GM21526 (cell line): ENCODE measurements around the gene SYP.

Experiments
- ATAC-seq: cut with Tn5 transposase; IDR thresholded peaks from one replicate; pipeline ENCODE4 v1.9.1; 2021; ENCODE audit warnings: moderate library complexity; ENCODE audit not compliant: unreplicated experiment, low FRiP score

Gene SYP

DNA sequence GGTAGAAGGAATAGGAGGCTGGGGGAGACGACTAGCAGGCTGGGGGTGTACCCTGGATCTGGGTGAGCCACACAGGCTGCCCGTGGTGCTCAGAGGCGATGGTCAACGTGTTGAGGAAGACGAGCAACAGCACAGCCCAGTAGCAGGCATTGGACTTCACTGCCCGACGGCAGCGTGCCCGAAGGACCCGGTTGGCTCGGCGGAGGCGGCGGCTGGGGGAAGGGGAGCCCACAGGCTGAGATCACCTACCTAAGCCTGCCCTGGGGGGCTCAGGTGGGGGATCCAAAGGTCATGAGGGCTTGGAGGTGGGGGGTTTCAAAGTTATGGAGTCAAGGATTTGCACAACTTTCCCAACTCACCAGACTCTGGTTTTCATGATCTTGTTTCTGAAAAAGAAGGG is 25.9 kb upstream of the SYP start:
- ATAC-seq: no peak

DNA sequence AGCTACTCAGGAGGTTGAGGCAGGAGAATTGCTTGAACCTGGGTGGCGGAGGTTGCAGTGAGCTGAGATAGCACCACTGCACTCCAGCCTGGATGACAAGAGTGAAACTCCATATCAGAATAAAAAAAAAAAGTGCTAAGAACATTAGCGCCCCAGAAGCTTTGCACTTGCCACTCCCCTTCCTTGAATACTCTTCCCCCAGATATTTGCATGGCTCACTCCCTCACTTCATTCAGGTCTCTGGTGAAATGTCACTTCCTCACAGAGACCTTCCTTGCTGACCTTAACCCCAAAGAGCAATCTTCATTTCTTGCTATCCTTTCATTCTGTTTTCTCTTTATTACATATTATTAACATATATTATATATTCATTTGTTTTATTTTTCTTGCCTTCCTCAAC is 21.9 kb upstream of the SYP start:
- no peak for ATAC-seq

DNA sequence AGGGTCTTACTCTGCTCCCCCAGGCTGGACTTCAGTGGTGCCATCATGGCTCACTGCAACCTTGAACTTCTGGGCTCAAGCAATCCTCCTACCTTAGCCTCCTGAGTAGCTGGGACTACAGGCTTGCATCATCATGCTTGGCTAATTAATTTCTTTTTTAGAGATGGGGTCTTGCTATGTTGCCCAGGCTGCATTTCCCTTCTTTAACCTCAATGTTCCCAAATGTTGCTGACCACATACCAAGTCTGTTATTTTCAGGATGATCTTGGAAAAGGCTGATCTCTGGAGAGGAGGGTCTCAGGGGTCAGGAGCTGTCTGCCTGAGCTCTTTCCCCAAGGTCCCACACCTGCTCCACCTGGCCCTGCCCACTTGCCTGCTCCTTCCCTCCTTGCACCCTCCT is 20.1 kb upstream of the SYP start:
- ATAC-seq: no peak

DNA sequence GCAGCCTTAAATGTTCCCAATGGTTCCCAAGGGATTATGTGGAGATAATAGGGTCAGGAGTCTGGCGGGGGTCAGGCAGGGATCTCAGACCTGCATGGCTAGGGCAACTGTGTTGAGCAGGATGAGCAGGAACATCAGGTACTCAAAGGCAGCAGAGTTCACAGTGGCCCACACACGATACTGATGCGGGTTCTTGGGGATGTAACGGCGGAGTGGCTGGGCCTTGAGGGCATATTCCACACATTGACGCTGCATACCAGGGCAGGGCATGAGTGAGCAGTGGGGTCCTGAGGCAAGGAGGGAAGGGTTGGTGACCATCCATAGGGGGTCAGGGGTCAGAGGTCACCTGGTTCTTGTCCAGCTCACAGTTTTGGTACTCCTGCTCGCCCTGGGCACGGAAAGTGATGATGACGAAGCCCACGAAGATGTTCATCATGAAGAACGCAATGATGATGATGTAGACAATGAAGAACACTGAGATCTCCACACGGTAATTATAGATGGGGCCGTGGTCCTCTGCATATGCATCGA is 15.1 kb upstream of the SYP start:
- no peak for ATAC-seq

DNA sequence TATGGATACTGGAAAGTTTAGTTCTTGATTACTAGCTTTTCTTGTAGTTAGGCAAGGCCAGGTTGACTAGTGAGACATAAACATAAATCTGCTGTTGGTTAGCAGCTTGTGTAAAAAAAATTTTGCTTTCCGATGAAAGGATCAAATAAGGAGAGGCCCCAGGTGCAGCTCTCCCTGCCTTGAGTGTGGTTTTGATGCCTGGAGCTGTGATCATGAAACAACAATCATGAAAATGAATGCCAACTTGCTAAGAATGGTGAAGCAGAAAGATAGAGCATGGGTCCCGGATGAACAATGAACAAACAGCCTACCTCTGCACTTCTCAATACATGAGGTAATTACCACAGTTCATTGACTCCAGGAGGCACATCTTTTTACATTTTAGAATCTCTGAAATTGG is 14.4 kb upstream of the SYP start:
- no peak for ATAC-seq

DNA sequence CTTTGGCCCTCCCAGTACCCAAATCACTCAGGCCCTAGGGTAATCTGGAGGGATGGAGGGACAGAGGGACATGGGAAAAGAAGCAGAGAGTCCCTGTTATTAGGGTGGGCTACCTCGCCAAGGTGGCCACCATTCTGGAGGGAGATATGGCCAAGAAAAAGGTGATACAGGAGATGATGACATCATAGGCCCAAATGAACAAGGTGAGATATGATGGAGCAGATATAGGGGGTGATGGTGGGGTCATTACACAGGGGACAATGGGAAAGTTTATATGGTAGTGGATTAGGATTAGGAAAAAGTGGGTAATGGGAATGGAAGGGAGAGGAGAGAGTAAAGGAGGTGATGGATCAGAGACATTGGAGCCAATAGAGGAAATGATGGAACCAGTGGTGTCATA is 12.9 kb upstream of the SYP start:
- ATAC-seq: no peak

DNA sequence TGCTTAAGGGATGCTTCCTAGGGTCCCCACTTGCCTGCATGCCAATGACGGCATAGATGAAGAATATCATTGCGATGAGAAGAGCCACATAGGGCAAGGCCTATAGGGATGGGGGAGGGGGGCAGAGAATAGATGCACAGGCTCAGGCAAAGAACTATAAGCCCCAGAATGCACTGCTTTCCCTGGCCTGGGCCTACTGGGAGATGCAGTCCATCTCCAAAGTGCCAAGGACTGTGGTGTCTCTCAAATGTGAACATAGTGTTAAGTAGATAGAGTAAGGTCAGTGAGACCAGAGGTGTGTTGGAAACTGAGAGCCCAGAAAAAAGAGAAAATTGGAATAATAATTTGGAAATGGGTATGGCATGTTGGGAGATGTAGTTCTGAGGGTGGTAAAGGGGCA is 12.2 kb upstream of the SYP start:
- ATAC-seq: no peak

DNA sequence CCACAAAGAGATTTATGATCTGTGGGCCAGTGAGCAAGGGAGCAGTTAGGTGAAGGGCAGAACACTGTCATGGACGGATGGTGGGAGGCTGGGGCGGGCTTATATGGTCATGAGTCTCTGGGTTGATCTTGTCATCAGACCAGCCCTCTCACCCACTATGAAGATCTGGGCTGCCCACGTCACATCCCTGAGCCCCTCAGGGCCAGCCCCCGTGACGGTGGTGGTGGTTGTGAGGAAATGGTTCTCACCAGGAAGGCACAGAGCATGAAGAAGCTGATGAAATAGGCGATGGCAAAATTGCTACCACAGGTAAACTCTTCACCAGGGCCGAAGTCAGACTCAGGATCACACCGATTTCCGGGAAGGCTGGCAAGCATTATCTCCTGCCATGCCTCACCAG is 11.1 kb upstream of the SYP start:
- no peak for ATAC-seq

DNA sequence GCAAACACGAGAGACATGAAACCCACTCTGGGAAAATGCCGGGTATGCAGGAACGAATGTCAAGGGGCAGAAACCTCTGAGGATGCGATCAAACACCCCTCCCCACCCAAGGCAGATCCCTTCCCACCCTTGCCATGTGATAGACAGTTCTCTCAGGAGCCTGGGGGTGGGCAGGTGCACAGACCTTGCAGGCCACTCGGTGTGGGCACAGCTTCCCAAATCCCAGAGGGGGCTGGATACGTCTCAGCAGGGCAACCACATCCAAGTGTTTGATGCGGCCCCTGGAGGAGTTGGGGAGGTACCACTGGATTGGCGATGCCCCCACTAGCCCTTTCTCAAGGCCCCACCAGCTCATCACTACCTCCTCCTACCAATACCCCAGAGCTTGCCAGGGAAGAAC is 10.4 kb upstream of the SYP start:
- ATAC-seq: no peak

DNA sequence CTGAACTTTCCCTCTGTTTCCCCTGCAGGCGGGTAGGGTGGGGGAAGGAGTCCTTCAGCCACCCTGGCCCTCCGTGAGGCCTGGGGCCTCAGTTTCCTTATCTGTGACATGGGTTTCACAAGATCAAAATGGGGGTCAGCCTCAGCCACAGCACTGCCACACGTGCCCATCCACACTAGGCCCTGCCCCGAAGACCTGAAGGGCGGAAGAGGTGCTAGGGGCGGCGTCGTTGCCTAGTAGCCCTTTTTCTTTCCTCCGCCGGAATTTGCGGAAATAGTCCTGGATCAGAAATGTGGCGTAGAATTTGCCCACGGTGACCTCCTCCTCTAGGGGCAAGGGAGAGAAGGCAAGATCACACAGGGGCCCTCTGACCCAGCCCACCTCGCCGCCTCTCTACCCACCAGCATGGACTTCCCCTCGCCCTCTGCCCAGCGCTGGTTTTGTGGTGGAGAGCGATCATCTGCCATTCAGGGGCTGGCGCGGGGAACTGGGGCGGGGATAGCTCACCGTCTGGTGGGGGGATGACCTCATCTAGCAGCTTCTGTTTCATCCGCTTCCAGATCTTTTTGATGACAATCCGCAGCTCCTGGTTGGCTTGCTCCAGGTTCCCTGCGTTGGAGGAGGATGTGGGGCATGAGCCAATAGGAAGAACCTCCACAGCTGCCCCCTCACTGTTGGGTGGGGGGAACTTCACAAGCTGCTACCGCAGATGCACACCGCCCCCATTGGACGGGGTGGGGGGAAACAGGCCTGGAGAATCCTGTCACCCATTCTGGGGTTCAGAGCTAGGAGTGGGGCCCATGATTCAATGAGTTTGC is 9.7 kb upstream of the SYP start:
- ATAC-seq: no peak

DNA sequence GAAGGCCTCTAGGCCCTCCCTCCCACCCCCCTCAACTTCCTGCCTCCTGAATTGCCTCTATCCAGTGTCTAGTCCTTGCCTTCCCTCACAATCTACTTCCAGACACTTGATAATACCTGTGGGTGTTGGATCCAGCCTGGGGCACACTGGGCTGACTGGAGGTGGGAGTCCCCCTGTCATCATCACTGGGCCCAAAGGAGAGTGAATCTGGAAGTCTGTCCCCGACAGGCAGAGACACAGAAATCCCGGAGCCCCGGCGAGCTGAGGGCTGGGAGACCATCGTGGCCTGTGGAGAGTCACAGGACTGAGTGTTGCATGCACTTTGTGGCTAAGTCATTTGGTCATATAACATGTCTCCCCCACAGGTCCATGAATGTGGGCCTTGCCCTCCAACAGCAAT is 8.4 kb upstream of the SYP start:
- no peak for ATAC-seq

DNA sequence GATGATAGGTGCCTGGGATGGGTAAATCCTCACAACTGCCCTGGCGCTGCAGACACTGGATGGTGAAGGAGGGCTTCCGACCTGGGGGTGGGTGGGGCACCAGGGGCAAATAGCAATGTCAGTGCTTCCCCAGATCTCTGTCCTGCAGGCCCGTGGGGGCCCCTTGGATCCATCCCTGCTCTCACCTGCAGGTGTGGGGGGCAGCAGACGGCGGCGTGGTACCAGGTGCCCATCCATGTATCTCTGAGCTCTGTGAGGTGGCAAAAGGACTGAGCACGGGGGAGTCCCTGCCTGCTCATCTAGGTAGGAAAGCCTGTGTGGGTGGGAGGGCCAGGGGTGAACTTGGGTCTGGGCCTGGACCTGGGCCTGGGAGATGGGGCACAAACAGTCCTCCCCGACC is 6.5 kb upstream of the SYP start:
- no peak for ATAC-seq

DNA sequence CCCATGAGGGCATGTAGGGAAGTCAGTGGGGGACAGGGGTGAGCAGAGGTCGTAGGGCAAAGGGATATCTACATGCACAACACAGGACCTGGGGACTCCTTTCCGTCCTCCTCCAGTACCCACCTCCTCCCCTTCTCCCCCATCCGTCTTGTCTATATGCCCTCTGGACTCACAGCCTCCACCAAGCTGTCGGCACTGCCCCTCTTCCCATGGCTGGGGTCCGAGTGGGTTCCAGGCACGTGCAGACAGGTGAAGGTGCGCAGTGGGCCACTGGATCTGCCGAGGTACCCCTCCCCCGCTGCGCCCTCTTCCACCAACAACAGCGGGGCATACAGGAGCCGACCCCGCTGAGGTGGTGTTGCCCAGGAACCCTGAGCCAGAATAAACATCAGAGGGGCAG is 5.5 kb upstream of the SYP start:
- ATAC-seq: no peak

DNA sequence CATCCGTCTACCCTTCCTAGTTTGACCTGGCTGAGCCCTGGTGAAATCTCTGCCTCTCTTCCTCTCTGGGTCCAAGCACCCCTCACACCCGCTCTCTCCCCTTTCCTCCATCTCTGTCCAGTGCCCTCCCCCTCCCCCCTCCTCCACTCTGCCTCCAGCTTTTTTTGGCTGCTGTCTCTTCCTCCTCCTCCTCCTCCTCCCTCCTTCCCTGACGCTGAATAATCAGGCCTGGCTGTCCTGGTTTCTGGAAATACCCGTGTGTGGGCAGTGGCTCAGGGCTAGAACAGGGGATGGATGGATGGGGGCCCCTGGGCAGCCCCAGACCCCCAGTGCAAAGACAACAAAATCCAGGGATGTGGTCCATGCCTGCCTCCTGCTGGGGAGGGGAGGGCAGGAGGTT is 4.7 kb upstream of the SYP start:
- ATAC-seq: no peak

DNA sequence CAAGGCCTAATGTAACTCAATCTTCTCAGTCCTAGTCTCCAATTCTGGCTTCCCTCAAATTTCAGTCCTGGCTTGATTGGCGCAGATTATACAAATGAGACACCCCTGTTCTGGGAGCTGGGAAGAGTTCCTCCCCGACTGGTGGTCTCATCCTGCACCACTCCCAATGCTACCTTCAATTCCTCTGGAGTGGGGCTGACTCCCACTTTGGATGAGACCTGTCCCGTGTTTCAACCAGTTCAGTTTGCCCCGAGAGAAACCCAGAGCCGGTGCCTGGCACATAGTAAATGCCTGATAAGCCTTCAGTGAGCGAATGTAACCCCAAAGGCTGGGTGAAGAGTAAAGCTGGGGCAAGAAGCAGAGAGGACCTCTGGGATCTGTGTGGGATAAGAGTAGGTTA is 4.0 kb upstream of the SYP start:
- no peak for ATAC-seq

DNA sequence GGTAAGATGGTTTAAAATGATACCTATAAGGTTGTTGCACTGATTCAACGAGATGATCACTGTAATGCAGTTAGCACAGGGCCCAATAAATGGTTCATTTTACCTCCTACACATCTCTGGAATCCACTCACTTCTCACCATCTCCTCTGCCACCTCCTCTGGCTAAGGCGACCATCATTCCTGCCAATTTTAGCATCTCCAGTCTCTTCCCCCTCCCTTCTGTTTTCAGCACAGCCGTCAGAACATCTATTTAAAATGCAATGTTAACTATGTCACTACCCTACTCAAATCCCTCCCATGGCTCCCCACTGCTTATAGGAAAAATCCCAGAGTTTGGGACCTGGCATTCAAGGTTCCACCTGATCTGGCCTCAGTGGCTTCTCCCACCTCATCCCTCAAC is 3.5 kb upstream of the SYP start:
- no peak for ATAC-seq

DNA sequence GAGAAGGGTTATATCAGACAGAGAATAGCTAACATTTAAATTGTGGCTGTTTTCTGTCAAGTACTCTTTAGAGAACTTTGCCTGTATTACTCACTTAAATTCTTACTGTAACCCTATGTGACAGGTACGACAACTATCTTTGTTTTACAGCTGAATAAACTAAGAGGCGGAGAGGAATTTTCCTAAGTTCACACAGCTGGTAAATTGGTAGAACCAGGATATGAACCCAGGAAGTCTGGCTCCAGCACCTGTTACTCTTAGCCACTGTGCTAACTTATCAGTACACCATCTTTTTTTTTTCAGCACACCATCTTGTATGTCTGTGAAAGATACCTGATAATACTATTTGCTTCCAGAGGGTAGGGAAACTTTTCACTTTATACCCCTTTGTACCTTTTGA is 2.0 kb upstream of the SYP start:
- ATAC-seq: no peak

DNA sequence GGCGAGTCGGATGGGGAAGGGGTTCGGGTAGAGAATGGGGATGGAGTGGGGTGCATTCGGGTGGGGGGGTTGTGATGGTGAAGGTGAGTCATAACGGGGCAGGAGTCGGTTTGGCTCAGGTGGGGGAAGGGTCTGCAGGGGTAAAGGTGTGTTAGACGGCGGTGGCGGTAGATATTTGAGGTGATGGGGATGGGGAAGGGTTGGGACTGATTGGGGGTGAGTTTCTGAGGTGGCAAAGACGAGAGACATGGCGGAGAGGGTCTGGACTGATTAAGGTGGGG is 738 bp downstream of the SYP start:
- ATAC-seq: no peak

DNA sequence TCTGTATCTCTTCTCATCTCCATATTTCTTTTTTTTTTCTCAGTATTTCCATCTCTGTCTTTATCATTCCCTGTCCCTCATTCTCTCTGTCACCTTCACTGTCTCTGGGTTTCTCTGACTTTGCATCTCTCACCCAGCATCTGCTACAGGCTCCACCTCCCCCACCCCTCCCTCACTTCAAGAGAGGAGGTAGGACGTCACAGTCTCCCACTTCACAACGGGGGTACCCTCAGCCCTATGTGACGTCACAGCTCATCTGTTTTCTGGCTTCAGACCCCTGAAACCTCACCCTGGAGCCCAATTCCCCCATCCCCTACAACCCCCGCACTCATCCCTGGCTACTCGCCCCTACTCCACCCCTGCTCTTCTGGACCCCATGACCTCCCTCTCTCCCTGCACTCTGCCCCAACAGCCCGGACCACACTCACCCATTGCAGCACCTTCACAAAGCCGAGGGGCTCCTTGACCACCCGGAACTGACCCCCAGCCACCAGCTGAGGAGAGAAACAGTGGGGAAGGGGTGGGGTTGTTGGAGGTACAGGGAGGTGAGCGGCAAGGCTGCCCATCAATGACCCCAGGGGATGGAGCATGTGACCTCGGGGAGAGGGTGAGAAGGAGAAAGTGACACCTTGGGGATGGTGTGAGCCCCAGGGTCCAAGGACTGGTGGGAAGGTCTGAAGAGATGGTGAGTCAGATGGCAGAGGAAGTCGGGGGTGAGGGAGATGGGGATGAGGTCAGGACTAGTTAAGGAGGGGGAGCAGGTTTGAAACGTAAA is 1.3 kb downstream of the SYP start:
- no peak for ATAC-seq

DNA sequence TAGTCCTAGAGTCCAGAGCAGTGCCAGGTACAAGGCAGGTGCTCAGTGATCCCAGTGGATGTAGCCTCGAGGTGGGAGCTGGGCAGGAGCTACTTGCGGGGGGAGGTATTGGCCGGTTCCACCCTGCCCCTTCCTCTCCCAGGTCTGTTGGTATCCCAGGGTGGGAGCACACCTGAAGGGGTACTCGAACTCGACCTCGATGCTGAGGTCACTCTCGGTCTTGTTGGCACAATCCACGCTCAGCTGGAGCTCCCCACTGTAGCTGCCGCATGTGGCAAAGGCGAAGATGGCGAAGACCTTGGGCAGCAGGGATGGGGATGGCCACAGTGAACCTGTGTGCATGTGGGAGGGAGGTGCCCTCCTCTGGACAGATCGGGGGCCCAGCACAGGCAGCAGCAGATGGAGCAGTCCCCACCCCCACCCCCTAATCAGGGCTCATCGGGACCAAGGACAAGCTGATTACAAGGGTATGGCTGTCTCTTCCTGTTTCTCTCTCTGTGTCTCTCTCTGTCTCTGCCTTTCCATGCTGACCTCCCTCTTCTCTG is 2.4 kb downstream of the SYP start:
- no peak for ATAC-seq

DNA sequence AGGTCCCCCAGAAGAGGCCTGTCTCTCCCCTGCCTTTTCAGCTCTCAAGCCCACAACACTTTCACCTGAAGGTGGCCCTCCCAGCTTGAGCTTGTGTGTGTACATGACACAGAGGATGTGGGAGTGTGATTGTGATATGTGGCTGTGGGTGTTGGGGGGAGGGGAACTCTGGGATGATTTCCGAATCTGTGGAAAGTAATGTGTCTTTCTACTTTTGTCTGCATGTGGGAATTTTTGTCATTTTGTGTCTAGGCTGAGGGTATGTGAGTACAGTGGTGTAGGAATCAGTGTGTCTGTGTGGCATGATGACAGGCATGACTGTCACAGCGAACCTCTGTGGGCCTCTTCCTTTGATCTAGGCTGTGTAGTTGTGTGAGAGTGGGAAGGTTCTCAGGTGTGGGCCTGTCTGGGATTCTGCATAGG is 6.4 kb downstream of the SYP start:
- ATAC-seq: no peak
